ENCODE results near the gene TXNRD1.
"Not testable (repeated sequence)": the region's sequence is repeated elsewhere in the genome, so short reads cannot be mapped to it uniquely, and the experiment has no call there.

TXNRD1 gene

DNA sequence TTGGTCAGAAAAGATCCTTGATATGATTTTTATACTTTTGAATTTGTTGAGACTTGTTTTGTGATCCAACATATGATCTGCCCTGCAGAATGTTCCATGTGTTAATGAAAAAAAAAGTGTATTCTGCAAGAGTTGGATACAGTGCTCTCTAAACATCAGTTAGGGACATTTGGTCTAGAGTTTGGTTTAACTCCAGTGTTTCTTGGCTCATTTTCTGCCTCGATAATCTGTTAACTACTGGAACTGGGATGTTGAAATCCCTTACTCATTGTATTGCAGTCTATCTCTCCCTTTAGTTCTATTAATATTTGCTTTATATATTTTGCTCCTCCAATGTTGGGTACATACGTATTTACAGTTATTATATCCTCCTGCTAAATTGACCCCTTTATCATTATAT is 18.3 kb upstream of the TXNRD1 start:
- no peak for DNase-seq

DNA sequence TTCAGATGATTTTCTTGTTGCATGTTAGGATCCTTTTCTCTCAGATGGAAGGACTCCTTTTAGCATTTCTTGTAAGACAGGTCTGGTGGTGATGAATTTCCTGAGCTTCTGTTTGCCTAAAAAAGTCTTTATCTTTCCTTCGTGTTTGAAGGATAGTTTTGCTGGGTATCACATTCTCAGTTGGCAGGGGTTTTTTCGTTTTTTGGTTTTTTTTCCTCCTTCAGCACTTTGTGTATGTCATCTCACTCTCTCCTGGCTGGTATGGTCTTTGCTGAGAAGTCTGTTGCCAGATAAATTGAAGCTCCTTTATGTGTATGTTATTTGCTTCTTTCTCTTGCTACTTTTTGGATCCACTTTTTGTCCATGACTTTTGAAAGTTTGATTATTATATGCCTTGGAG is 15.6 kb upstream of the TXNRD1 start:
- no peak for DNase-seq

DNA sequence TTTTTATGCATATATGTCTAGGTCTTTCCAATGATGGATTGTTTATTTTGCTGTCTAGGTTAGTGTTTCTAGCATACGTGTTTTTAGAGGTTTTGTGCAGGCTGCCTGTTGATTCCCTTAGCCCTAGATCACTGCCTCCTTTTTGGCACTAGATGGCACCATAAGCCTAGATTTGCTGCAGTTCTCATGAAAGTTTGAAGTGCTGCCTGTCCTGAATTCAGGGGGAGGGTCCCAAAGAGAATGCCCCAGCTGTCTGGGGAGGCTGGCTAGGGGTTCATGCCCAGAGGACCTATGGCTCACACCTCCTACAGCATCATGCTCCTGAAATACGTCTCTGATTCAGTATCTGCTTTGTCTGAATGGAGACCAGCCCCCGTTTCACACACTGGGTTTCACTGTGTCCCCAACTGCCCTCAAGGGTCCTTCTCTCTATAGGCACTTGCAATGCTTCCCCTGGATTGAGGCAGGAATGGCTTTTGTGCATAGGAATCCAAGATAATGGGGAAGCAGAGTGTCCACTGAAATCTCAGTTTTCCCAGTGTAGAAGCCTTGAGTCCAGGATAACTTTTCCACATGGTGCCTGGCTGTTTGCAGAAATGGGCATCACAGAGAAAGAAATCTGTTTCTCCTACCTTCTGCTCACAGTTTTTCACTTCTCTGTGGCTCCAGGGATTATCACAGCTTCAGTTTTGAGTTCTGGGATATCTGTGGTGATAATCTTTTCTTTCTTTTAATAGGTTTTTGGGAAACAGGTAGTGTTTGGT is 14.2 kb upstream of the TXNRD1 start:
- peak; percentile 12 for DNase-seq

DNA sequence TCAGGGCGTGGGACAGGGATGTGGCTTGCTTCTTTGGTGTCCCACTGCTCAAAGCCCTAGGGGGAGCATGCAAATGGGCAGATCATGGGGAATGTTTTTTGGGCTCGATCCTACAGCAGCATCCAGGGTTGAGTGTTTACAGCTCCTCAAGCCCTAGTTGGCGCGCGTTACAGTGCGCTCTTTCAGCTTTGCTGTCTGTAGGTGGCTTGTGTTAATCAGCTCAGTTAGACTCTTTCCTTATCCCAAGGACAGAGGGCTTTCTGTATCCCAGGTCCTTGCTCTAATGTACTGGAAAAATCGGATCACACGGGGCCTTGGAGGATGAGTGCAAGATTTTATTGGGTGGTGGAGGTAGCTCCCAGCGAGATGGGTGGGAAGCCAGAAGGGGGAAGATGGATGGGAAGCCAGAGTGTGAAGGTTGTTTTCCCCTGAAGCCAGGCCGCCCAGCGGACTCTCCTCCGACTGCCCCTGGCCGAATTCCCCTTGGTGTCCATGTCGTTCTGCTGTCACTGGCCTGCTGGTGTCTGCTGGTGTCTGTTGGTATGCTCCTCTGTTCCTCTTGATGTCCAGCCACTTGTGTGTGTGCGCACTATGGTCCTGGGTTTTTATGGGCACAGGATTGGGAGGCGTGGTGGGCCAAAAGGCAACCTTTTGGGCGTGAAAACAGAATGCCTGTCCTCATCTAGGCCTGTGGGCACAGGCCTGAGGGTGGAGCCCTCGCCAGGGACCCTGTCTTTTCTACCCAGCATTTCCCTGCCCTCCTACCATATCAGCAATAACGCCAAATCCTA is 10.7 kb upstream of the TXNRD1 start:
- DNase-seq: no peak

DNA sequence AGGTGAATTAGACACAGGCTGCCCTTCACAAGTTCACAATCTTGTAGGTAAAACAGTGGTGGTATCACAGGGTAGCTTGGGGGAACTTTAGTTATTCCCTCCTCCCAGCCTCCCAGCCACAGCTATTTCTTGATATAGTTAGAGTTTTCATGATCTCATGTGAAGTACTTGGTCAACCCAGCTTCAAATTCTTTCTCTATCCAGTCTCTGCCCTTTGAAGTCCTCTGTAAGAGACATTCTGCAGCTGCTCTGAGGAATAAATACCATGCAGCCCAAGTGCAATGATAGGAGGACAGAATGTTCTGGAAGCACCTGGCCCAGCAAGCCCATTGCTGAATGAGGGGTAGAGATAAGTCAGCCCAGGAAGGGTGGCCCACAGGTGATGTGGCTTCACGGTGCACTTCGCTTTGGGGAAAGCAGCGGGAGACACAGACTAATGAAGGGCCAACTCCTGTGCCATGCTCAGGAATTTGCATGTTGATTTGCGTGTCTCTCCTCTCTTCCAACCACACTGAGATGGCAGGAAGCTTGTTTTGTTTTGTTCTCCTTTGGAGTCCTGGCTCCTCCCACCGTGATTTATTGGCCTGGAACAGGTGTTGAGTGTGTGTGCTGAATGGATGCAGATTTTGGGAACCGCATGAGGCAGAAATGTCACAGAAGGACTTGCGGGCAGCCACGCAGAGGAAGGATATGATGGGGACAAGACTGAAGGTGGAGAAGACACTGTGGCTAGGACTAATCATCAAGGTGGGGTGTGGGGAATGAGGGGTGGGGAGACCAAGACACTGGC is 8.0 kb upstream of the TXNRD1 start:
- no peak for DNase-seq

DNA sequence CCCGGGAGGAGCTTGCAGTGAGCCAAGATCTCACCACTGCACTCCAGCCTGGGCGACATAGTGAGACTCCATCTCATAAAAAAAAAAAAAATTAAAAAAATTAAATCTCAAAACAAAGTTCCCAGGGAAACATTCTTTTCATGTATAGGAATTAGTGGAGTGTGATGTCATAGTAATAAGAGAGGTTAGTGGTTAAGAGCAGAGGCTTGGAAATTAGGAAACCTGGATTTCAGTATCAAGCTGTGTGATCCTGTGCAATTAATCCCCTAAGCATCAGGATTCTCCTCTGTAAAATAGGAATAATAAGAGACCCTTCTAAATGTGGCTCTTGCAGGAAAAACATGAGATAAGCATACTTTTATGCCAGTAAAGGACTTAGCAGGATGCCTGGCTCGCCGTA is 3.1 kb upstream of the TXNRD1 start:
- no peak for DNase-seq

DNA sequence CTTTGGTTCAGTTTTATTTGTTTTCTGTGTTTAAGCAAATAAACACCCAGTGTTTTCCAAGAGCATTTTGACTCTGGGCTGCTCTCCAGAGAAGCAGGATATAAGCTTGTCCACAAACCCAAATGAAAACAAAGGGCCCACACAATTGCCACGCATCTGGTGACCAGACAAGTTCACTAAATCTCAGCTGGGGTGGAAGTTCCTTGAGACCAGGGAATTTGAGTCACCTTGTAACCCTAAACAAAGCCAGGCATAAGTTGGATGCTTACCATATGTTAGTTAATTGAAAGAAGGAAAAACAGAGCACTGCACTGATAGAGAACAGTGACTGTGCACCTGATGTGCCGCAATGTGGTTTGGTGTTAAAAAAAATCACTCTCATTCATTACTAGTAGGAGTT is 1.6 kb upstream of the TXNRD1 start:
- no peak for DNase-seq

DNA sequence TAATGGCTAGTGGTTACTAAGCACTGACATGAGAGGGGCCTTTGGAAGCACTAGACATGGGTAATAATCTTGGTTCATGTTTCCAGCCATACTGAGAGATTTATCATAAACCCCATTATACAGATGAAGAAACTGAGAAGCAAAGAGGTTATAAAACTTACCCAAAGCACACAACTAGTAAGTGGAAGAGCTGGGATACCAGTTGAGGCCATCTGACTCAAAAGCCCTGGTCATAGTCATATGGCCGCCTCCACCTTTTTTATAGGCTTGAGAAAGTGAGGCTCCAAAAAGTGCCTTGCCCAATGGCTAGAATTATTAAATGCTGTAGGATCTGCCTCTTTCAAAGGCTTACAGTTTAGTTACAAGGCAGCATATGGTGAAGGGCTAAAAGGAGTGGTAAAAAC is 944 bp downstream of the TXNRD1 start:
- DNase-seq: no peak

DNA sequence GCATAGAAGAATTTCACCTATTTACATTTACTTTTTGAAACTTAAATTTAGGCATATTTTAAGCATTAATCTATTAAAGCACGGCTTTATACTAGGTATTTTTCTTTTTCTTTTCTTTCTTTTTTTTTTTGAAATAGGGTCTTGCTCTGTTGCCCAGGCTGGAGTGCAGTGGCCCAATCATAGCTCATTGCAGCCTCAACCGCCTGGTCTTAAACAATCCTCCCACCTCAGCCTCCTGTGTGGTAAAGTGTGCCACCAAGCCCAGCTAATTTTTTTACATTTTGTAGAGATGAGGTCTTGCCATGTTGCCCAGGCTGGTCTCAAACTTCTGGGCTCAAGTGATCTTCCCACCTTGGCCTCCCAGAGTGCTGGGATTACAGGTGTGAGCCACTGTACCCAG is 2.9 kb downstream of the TXNRD1 start:
- not testable (repeated sequence) for DNase-seq

DNA sequence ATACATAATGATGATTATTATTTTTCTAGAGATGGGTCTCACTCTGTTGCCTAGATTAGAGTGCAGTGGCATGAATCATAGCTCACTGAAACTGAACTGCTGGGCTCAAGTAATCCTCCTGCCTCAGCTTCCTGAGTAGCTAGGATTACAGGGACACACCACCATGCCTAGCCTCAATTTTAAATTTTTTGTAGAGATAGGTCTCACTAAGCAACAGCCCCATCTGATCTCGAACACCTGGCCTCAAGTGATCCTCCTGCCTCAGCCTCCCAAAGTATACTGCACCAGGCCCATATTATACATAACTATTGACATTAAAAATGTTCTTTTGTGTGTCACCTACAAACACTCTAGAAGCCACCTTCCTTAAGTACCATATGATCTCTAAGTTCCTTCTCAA is 3.4 kb downstream of the TXNRD1 start:
- DNase-seq: no peak

DNA sequence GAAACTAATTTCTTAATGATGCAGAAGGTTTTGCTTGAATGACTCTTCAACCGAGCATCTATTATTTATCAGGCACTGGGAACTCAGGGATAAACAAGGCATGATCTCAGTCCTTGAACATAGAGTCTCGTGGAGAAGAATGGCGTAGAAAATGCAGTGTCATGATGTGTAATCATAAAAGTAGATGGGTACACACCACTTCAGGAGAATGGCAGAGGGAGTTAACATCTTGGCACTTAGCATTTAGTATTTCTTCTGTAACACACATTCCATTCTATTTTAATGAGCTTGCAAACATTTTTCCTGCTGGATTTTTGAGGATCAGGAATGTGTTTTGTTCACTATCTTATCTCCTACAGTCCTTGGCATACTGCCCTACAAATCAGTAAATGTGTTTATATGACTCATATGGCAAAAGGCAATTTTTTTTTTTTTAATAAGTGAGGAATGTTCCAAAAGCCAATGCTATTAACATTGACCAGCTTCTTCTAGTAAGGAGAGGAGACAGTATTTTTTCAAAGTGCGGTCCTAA is 3.8 kb downstream of the TXNRD1 start:
- peak; percentile 60 for DNase-seq

DNA sequence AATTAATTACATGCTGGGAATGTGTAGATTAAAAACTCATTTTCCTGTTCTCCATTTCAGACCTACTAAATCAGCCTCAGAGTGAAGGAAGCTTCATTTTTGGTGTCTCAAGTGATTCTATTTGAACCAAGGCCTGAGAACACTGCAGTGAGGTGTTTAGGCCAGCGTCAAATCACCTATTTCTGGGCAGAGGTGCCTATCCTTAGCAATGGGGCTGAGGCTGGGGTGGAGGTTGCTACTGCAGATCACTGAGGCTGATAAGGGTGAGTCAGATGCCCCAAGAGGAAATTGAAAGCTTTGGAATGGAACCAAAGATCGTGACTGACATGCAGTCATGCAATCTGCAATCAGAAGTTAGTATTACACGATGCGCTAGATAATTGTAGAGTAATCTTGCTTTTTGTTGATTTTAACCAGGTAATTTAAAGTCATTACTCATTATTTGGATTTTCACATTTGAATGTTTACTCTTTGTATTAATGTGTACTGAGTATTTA is 4.4 kb downstream of the TXNRD1 start:
- DNase-seq: no peak

DNA sequence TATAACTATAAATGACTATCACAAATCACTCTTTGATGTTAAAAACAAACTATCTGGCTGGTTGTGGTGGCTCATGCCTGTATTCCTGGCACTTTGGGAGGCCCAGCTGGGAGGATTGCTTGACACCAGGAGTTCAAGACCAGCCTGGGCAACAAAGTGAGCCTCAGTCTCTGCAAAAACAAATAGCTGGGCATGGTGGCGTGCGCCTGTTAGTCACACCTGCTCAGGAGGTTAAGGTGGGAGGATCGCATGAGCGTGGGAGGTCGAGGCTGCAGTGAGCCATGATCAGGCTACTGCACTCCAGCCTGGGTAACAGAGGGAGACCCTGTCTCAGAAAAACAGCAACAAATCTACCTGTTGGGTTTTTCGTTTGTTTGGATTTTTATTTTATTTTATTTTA is 5.4 kb downstream of the TXNRD1 start:
- no peak for DNase-seq

DNA sequence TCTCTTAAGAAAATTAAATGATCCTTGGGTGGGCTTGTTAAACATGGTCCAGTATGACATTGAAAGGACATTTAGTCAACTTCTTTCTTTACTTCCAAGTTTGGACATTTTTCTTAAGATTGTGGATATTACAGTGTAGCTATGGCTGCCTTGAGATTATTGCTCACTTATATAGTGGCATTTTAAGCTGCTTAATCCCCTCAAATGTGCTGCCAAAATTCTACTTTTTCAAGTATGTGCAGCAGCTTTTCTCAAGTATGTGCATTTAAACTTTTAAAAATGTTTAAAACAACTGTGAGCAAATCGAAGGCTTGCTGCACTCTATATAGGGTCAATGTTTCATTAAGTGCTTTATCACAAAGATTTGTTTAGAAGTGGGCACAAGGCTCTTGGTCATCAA is 7.4 kb downstream of the TXNRD1 start:
- no peak for DNase-seq

DNA sequence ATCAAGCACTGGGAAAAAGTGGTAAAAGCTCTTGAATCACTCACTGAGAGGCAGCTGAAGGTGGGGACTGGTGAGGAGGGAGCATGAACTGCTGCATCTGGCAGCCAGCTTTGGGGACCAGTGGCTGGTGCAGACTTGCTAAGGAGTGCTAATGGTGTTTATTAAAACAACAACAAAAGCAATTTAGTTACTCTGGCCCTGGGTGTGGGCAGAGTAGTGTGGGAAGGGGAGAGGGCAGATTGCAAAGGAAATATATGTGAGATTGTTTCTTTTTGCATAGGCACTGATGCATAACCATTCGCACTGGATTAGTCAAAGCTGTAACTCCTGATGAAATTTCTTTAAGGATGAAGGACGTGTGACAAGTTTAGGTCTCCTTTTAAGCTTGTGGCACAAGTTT is 8.1 kb downstream of the TXNRD1 start:
- no peak for DNase-seq

DNA sequence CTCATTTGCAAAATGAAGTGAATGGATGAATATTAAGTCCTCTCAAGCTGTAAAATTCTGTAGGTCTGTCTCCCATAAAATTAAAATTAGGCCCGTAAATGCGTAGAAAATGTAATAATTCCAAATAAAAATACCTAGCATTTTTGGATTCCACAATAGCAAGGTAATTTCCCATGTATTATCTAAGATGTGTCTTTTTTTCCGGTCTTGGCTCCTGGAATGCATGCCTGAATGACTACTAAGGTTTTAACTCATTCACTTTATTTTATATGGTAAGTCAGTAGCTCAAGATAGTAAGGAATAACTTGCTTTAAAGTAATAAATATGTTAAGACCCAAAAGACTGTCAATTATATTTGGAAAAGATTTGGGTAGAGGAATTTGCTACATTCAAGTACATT is 11.1 kb downstream of the TXNRD1 start:
- DNase-seq: no peak

DNA sequence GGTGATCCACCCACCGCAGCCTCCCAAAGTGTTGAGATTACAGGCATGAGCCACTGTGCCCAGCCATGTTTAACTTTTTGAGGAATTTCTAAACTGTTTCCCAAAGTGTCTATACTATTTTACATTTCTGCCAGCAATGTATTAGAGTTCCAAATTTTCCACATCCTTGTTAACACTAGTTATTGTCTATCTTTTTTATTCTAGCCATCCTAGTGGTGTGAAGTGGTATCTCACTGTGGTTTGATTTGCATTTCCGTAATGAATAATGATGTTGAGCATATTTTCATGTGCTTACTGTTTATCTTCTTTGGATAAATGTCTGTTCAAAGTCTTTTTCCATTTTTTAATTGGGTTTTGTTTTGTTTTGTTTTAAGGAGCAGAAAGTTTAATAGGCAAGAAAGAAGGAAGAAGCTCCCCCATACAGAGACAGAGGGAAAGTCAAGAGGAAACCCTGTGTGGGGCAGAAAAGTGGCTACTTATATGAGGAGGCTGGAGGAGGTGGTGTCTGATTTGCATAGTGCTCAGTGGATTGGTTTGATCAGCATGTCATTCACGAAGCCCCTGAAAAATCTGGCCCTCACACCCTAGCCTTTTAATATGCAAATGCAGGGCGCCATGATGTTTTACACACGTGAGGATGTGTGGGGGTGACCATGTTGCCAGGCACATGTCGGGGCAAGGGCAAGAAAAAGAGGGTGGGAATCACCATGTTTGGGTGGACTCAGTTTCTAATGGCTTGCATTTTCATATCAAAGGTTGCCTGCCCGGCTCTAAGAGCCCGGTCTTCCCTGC is 14.9 kb downstream of the TXNRD1 start:
- no peak for DNase-seq

DNA sequence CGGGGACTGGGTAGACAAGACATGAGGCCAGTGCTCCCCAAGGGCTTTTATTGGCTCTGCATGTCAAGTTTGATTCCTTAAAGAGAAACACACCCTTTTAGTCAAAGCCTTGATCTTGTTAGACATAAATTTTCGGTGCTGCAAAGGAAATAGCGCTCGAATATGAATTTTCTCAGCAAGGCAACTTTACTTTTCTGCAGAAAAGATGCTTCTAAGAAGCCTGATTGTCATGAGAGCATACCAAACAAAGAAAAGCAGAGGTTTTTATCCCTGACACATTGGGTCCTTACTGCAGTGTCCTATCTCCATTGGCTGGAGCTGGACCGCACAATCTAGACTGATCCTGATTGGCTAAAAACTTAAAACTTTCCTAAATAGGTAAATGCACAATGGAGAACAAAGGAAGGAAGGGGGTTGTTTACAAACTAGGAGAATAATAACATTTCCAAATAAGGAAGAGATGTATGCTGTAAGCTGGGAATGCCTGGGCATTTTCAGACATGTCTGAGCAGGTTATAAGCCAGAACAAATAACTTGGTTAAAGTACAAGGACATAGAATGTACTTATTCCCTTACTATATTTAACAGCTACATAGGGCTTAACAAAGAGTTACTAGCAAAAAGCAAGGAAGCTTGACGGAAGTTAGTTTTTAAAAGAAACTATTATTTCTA is 17.2 kb downstream of the TXNRD1 start:
- DNase-seq: no peak

DNA sequence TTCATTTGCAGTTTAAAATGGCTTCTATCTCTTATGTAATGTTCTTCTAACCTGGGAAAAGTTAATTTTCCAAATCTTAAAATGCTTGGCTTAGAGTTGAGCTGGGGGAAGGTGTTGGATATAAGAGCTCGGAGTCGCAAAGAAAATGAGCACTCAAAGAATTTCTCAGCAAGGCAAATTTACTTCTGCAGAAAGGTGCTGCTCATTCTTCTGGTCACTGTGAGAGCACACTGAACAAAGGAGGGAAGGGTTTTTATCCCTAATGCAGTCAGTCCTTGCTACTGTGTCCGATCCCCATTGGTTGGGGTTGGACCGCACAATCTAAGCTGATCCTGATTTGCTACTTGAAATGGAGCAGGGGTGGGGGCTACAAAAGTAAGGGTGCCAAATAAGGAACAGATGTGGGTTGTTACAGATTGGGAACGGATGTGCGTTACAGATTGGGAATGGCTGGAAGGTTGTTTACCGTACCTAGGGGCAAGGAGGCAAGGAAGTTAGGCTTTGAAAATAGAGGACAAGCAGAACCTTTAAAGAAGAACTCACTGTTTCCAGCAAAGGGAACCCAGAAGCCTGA is 19.4 kb downstream of the TXNRD1 start:
- no peak for DNase-seq

DNA sequence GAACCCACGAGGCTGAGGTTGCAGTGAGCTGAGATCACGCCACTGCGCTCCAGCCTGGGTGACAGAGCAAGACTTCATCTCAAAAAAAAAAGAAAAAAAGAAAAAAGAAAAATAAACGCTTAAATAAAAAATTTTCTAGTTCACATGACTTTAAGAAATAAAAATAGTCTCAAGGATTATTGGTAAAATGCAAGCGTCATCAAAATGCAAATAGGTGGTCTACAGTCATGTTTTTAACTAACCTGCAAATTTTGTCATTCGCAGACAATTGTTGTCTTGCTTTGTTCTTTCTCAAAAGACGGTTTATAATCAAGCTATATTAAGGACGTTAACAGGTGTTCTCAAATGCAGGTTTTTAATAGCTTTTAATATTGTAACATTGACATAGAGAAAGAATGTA is 22.4 kb downstream of the TXNRD1 start:
- DNase-seq: no peak

DNA sequence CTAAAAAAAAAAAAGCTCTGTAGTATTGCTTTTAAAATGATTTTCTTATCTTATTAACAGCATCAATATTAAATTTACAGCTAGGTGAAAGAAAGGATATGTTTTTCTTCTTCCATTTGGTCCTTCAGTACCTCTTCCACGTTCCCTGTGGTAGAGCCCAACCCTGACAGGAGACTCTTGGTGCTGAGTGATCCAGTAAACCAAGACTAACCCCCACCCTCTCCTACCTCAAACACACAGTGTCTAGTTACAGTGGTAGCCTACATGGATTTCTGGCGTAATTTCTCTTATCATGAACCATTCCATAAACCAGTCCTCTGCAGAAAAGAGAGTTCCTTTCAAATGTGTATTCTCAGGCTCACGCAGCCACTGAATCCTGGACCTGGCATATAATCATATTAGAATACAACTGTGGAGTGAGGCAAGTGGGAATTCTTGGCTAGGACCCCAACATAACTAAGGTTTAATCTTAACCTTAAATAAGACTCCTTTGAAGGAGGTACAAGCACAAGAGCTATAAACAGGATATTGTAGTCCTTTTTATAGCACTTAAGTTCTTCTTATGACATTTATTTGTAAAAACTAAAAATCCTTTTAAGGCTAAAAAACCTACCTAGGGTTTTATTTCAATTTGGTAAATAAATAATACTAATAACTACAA is 27.1 kb downstream of the TXNRD1 start:
- DNase-seq: no peak
